IPS-NIHi7 (cell line): ENCODE measurements around the gene ARPP19.
"Not testable (repeated sequence)": the region's sequence is repeated elsewhere in the genome, so short reads cannot be mapped to it uniquely, and the experiment has no call there.

Experiments
- DNase-seq: peaks from one replicate; pipeline ENCODE4 v3.0.0; 2012; ENCODE audit warnings: mixed read lengths; ENCODE audit errors: extremely low spot score

The ARPP19 gene

DNA sequence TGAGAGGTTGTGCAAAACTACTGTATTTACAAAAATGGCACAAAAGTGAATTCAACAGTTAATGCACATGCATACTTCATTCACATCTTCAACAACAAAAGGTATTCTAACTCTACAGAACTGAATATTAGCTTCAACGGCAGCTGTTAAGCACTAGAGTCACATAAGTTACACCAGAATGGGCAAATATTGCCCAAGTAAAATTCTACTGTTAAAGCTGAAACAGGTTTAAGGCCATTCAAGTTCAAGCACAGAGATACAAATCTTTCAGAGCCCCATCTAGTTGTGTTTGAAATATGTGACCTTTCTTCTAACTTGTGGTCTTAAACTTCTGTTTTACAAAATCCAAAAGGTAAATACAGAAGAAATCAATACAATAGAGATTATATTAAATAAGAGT lies 17.6 kb downstream of the ARPP19 start:
- not testable (repeated sequence) for DNase-seq

DNA sequence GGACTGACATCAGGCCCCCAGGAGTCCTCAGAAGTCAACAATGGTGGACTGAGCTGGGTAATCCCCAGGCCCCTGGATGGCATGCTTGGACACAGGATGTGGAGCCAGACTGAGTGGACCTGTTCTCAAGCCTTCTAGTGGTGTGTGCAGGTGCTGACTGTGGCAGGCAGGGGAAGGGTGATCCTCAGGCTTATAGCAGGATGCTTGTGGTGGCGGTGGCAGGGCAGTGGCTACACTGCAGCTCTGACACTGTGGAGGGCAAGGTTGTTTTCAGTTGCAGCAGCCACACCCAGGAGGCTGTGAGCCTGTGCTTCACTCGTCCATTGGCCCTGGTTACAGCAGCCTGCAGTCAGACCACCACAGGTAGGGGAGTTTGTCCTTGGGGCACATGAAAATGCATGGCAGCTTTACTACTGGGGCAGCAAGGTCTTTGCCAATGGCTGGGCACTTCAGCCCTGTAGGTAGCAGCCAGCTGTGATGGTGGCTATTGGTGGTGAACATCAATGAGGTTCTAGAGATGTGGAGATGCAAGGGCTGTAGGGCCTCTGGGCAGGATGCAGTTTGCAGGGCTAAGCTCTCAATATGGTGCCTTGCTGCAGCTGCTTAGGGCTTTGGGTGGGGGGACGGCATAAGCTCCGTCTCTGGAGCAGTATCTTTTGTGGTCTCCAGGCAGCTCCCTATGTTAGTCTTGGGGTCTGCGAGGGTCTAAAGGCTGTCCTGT lies 22.6 kb downstream of the ARPP19 start:
- no peak for DNase-seq

DNA sequence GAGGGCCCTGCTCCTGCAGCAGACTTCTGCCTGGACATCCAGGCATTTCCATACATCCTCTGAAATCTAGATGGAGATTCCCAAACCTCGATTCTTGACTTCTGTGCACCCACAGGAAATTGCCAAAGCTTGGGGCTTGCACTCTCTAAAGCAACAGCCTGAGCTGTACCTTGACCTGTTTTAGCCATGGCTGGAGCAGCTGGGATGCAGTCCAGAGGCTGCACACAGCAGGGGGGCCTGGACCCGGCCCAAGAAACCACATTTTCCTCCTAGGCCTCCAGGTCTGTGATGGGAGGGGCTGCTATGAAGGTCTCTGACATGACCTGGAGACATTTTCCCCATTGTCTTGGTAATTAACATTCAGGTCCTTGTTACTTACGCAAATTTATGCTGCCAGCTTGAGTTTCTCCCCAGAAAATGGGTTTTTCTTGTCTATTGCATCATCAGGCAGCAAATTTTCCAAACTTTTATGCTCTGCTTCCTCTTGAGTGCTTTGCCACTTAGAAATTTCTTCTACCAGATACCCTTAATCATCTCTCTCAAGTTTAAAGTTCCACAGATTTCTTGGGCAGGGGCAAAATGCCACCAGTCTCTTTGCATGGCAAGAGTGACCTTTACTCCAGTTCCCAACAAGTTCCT lies 28.3 kb downstream of the ARPP19 start:
- DNase-seq, result no peak

DNA sequence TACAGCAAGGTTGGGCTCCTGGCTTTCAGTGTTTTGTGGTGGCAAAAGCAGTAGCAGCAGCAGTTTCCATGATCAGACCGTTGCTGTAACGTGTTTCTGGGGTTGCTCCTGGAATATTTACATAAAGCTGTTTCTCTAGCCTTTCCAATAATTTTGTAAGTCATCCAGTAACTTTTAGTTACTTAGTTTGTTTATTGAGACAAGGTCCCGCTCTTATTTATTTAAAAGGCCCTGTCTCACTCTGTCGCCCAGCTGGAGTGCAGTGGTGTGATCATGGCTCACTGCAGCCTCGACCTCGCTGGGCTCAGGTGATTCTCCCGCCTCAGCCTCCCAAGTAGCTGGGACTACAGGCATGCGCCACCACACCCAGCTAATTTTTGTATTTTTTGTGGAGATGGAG lies 31.4 kb downstream of the ARPP19 start:
- DNase-seq, result no peak

DNA sequence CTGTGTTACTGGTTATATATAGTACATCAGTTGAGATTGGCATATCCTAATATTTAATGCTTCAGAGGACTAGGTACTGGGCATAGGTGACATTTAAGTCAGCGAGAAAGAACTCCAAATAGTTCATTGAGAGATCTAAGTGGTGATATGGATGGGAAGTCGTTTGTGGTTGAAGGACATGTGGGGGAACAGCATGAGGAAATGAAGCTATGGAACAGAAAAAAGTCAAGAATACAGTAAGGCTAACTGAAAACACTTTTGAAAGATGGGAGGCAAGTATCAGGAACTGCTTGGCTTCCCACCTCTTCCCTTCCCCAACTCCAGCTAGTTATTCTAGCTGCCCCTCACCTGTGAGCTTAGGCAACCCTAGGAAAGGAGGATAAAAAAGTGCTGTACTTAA lies 36.4 kb downstream of the ARPP19 start:
- no peak for DNase-seq

DNA sequence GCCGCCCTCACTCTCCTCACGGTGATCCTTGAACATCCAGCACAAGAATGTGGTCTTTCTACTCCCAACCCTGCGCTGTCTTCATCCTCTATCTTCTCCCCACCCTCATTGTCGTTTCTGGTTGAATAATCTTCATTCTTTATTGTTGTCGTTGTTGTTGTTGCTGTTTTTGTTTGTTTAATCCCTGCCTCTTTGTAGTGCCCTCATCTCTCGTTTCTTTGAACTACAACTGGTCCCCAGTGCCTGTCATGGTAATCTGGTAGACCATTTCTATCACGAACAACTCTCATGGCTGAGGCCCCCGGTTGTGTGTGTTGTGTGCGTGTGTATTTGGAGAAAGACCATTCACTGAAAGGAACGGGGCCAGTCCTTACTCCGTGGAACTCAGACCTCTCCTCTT lies 38.9 kb downstream of the ARPP19 start:
- DNase-seq, result no peak

DNA sequence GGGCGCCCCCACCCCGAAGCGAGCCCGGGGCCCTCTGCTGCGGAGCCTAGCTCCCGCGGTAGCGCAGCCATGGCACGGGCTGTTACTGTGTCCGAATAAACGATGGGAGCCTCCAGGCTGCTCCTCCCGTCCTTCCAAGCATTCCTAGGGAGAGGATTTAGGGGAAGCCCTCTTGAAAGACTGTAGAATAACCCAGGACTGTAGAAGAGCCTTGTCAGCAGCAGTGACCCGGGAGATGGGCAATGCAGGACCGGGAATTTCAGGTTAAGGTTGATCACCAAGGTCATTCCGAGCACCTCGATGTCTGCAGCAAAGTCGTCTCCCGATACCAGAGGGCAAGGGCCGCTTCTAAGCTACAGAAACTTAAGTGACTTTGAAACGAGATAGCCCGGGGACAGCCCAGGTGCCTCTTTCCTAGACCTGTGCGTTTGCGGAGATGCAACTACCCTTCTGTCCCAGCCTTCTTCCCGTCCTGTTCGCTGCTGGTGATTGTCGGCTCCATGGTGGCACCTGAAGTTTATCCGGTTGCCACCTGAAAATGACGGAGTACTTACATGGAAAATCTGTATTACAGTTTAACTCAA lies 39.4 kb downstream of the ARPP19 start:
- DNase-seq, result peak; percentile 26

DNA sequence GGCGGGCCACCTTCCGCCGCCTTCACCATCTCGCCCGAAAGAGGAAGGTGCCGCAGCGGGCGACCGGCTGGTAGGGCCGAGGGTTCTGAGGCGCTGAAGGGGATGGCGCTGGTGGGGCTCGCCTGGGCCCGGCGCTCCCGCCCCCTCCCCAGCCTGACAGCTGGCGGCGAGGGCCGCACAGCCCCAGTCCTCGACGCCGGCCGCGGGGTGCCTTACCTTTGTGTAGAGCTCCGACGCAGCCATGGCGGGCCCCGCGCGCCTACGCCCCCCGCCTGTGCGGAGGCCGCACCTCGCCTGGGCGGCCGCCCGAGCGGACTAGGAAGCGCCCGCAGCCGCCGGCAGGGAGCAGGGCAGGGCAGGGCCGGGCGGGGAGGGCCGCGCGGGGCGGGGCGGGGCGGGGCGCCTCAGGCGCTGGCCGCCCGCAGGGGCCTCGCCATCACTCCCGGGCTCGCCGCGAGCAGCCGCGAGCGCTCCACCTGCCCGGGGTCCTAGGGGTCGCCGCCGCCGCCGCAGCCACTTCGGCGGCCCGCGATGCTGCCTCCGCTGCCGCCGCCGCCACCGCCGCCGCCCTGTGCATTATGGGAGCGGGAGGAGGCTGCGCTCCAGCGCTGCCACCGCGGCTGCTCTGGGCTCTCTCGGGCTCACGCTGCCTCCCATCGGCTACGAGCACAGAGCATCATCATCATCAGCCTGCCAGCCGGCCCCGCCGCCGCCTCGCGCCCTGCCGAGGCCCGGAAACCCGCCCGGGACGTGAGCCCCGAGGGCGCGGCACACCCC lies 40.1 kb downstream of the ARPP19 start, which contains the start of gene MYO5A:
TSS of gene MYO5A (minus strand) at position 317 of the 777 bp plus-strand sequence. CDS start at position 243, 74 bp downstream.
- peak; percentile 83 for DNase-seq

DNA sequence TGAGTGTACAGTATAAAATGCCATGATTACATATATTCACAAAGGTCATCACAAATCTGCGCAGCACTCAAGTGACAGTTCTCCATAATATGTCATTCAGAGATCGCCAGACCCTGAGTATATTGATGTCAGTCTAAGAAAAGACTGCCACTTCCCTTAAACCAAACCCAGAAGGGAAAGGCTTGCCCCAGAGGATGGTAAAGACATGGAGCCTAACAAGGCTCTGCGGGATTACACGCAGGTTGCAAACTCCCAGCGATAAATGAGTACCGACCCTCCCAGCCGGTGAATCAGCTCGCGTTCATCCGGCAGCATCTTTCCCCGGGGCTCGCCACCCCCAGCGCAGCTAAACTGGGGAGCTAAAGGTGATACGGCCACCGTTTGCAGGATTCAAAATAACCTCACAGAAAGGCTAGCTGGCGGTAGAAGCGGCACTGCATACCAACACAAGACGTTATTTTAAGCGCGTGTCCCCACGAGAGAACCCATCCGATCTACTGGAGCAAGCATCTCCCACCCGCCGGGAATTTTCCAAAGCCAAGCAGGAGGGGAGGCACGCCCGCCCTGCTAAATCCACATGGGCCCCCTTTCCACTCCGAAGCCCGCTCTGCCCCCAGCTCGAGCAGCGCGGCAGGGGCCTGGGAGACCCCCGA lies 40.8 kb downstream of the ARPP19 start:
- DNase-seq, result peak; percentile 47

DNA sequence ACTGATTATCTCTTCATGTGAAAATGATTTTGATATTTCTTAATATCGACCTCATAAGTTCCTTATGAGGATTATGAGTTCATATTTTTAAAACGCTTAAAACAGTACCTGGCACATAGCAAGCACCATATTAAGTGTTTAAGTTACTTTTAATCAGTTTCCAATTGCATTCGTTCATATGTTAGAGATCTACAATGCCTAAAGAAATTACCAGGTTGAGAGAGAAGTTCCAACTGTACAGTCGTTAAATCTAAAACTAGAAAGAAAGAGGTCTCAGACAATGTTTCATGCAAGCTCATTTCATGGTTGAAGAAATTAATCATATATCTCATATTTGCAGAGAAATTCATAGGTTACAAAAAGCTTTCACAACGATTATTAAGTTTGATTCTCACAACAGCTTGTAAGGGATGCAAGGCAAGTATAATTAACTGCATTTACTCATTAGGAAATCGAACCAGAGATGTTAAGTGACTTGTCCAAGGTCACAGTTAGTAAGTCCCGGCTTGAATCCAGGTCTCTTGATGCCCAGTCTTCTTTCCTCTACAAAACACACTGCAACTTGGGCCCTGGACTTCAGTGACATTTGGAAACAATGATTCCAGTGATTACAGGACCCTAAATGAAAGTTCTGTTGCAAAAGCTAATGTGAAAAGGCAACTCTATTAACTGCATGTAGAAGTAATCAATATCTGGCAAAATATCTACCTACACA lies 41.5 kb downstream of the ARPP19 start:
- no peak for DNase-seq

DNA sequence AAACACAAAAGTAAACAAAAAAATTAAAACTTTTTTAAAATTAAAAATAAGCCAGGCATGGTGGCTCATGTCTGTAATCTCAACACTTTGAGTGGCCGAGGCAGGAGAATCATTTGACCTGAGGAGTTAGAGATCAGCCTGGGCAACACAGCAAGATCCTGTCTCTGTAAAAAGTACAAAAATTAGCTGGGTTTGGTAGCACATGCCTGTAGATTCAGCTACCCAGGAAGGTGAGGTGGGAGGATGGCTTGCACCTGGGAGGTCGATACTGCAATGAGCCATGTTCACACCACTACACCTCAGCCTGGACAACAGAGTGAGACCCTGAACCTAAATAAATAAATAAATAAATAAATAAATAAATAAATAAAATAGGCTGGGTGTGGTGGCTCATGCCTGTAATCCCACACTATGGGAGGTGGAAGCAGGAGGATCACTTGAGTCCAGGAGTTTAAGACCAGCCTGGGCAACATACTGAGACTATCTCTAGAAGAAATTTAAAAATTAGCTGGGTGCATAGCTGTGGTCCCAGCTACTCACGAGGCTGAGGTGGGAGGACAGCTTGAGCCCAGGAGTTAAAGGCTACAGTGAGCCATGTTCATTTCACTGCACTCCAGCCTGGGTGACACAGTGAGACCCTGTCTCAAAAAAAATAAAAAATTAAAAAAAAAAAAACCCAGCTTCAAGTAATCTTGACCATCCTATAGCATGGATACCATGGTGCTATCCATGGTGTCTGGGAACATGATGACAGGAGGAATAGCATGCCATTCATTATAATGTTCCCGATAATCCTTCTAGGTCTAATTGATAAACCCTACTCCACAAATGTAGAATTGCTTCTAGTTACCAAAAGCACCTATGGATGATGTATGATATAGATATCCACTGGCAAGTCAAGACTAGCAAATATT lies 44.4 kb downstream of the ARPP19 start:
- DNase-seq, result no peak

DNA sequence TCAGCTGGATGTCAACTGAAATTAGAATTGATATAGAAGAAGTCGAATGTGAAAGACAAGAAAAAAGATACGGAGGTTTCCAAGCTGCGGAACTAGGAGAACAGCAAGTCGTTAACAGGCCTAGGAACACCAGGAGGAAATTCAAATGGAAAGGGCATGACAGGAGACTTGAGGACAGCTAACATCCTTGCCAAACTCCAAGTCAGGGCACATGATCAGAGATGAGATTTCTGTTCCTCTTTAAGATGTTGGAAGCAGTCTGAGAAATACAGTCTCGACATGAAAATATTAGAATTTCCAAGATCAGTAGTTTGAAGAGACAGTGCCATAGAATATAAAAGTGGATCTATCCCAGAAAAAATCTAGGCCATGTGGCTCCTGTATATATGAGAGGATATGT lies 45.2 kb downstream of the ARPP19 start:
- DNase-seq, result no peak

DNA sequence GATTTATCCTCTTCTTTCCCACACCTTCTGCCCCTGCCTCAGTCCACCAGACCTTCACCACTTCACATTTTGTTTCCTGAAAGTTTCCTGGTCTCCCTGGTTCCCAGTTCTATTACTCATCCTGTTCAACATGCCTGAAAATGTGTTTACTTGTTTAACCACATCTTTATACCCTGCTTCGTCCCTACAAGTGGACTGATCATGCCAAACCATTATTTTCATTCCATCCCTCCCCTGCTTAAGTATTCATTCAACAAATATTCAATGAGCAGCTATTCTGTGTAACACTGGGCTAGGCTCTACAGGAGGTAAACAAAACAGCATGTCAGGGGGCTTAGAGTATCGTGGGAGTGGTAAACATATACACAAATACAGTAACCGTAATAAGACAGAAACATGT lies 45.6 kb downstream of the ARPP19 start:
- DNase-seq, result no peak

DNA sequence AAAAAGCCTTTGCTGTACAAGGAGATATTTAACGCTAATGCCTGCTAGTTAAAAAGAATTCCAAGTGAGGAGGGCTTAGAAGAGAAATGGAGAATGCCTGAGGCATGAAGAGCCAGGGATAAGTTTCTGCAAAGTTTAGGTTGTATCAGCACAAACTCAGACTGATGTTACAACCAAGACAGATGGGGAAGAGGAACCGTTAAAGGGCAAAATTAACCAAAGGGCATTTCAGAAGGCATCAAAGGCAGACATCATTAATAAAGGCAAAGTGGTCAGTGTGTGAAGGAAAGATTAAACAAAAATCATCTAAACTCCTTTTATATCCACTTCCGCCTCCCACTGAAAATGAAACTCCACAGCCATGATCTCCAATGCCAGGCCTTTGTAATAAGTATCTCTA lies 47.1 kb downstream of the ARPP19 start:
- DNase-seq, result no peak

DNA sequence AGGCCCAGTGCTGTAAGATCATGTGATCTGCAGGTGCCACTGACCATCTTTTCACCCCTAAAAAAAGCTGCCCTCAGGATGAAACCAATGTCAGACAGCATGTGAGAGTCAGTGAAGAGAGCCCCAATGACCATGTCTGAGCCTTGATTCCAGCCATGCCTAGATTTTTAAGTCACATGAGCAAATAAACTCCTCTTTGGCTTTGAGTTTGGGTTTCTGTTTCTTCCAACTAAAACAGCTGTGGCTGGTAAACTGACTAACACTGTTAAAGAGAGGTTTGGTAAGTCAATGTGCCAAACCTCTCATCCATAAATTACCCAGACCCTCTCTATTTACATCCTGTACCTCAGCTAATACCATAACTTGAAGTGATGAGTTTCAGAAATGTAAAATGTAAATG lies 48.4 kb downstream of the ARPP19 start:
- DNase-seq, result no peak

DNA sequence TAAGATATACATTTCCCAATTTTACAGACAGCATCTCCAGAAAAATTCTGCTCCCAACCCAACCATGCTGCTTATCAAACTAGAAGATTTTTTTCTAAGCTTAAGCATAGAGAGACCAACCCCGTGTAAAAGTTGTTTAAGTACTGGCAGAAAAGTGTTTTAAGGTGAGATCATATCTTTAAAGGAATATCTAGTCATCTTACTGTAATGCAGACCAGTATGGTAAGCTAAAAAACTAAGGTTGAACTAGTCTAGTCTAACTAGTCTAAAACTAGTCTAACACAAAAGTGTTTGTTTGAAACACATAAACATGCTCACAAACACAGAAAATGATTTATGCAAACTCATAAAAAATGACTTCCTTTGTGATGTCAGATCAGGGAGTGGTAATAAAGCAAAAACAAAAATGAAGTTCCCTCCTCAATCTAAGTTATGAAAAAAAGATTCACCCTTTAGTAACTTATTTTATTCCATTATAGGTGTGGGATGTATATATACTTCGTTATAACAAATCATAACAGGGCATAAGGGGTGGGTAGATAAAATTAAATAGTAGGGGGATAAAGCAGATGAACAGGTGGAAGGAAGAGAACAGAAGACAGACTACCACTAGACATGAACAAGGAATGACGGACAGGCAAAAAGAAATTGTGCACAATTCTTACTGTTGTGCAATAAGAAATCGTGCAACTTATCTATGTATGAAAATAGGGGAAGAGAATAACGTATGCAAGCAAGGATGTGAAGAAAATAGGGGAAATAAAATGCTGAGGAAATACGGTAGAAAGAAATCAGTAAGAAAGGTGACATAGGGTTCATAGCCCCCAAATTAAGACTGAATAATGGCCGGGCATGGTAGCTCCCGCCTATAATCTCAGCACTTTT lies 50.1 kb downstream of the ARPP19 start:
- DNase-seq, result no peak

DNA sequence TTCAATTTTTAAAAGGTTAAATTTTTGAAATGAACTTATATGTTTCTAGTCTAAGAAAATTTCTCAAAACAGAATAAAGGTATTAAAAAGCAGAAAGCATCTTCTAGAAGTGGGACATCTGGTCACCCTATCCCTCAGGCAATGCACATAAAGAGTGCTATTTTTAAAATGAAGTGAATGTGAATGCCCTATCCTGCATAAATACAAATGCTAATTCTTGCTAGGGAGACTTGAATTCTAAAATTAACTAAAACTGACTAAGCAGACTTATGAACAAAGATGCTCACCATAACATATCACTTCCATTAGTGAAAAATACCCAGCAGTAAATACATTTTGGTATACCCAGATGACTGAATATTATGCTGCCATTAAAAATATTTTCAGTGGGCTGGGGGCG lies 51.8 kb downstream of the ARPP19 start:
- DNase-seq, result no peak

DNA sequence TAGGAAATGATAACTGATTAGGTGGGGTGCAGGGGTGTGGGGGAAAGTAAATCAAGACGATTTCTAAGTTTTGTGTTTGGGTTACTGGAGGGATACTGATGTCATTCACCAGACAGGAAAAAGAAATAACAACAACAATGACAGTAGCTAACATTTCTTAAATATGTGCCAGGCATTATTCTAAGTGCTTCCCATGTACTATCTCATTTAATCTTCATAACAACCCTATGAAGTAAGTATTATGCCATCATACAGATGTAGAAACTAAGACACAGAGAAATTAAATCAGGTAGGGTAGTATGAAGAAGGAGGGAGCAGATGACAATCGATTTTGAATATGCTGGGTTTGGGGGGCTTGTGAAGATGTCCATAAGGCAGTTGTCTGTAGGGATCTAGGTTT lies 53.5 kb downstream of the ARPP19 start:
- no peak for DNase-seq

DNA sequence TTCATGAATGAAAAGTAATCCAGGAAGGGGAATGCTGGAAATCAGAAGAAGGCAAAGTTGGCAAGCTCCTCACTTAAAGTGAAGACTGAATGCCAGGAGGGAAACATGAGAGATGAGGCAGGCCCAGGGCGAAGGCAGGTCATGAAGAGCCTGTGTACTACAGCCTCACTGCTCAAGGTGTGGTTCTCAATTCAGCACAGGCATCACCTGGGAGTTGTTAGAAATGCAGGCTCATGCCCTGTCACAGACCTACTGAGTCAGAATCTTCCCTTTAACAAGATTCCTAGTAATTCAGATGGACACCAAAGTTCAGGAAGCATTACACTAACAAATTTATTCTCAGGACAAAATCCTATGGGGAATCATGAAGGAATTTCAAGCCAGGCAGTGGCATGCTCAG lies 54.3 kb downstream of the ARPP19 start:
- DNase-seq, result no peak
